22Rv1 (cell line): ENCODE data around the gene C6orf89.

Experiments
- ZFX ChIP-seq: fragments of 450-650 bp; IDR thresholded peaks from 2 replicates; pipeline ENCODE4 v1.6.1; 2017; ENCODE audit warnings: antibody characterized with exemption, borderline replicate concordance
- TF ChIP-seq, protein P1 (sequence below): fragments of 450-650 bp; IDR thresholded peaks from 2 replicates; pipeline ENCODE4 v1.5.1; 2017; ENCODE audit warnings: mild to moderate bottlenecking

DNA sequence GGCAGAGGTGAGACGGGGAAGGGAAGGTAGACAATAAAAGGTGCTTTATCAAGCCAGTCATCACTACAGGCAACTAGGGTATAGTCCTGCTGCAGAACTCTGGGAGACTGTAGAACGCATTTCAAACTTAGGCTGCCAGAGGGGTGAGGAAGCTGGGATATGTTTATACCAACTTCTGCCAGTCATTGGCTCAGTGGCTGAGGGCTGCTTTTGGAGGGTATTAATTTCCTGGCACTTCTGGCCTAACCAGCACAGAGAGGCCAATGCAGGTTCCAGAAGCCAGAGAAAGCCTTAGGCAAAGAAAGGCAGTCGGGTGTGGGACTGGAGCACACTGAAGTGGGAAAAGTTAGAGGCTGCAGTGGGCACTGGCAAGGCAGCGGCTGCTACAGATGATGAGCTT, 42.6 kb upstream of the C6orf89 start:
- TF ChIP-seq, protein P1, sequence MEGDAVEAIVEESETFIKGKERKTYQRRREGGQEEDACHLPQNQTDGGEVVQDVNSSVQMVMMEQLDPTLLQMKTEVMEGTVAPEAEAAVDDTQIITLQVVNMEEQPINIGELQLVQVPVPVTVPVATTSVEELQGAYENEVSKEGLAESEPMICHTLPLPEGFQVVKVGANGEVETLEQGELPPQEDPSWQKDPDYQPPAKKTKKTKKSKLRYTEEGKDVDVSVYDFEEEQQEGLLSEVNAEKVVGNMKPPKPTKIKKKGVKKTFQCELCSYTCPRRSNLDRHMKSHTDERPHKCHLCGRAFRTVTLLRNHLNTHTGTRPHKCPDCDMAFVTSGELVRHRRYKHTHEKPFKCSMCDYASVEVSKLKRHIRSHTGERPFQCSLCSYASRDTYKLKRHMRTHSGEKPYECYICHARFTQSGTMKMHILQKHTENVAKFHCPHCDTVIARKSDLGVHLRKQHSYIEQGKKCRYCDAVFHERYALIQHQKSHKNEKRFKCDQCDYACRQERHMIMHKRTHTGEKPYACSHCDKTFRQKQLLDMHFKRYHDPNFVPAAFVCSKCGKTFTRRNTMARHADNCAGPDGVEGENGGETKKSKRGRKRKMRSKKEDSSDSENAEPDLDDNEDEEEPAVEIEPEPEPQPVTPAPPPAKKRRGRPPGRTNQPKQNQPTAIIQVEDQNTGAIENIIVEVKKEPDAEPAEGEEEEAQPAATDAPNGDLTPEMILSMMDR, result no peak
- TF ChIP-seq ZFX, result no peak
